SK-N-MC (cell line): Measurements from ENCODE around the gene SCGB1C2.

Experiments used
- EZH2 ChIP-seq: fragments of 200-600 bp; sonication (generic); IDR thresholded peaks from one replicate; pipeline ENCODE4 v1.6.1; 2017; ENCODE audit warnings: antibody characterized with exemption
- FOXP2 ChIP-seq: optimal IDR thresholded peaks from 2 replicates; pipeline ENCODE3; 2011; ENCODE audit warnings: mild to moderate bottlenecking, moderate library complexity; ENCODE audit not compliant: insufficient read depth; ENCODE audit errors: extremely low read length, control extremely low read depth
- POLR2AphosphoS5 ChIP-seq: IDR thresholded peaks from 2 replicates; pipeline ENCODE4 v1.6.1; 2012; ENCODE audit warnings: mild to moderate bottlenecking, low read depth, low read length, borderline replicate concordance

DNA sequence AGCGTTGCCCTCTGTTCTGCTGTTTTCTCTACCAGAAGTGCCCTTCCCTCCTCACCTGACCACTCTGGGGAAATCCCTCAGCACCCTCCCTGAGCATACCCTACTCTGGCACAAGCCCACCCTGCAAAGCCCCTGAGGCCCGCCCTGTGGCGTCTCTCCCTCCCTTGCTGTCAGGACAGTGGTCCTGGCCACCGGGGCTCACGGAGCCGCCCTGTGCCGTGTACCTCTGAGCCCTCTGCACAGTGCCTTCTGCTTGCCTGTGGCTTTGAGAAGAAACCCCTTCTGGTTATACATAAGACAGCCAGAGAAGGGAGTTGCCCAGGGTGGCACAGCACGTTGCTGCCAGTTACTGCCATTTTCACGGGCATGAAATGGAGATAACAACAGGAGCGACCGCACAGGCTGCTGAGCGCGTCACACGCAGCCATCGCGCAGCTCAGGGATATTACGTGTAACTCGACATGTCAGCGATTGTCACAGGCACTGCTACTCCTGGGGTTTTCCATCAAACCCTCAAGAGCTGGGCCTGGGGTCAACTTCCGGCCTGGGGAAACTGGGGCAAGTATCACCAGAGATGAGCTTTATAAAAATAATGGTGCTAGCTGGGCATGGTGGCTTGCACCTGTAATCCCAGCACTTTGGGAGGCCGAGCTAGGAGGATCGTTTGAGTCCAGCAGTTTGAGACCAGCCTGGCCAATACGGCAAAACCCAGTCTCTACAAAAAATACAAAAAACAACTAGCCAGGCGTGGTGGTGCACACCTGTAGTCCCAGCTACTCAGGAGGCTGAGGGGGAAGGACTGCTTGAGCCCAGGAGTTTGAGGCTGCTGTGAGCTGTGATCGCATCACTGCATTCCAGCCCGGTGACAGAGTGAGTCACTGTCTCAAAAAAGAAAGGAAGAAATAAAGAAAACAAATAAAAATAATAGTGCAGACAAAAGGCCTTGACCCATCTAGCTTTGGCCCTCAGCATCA lies 14.8 kb downstream of the SCGB1C2 start:
- TF ChIP-seq POLR2AphosphoS5: no peak
- TF ChIP-seq EZH2: no peak
- no peak for TF ChIP-seq FOXP2
